GM18867 (cell line): ENCODE data around the gene DPYD.

ENCODE experiments used
- ATAC-seq: cut with Tn5 transposase; IDR thresholded peaks from one replicate; pipeline ENCODE4 v1.9.1; 2021; ENCODE audit warnings: mild to moderate bottlenecking, moderate library complexity; ENCODE audit not compliant: unreplicated experiment

Gene DPYD

GRCh38 chr1:97070376-97070775, 850.5 kb downstream of the DPYD start:
- no peak for ATAC-seq

- ATAC-seq = no peak
These were observed 851.5 kb downstream of the DPYD start for GRCh38 chr1:97069312-97069711.

- ATAC-seq = no peak
These were observed 854.0 kb downstream of the DPYD start for GRCh38 chr1:97066860-97067259.

GRCh38 chr1:97063532-97063931, 857.3 kb downstream of the DPYD start:
- no peak for ATAC-seq

- ATAC-seq = no peak
These were observed 859.2 kb downstream of the DPYD start for GRCh38 chr1:97061604-97062003.

- ATAC-seq = no peak
These were observed 864.4 kb downstream of the DPYD start for GRCh38 chr1:97056386-97056785.

- ATAC-seq = no peak
These were observed 867.6 kb downstream of the DPYD start for GRCh38 chr1:97053268-97053667.

GRCh38 chr1:97051823-97052222, 869.0 kb downstream of the DPYD start:
- ATAC-seq = no peak

- no peak for ATAC-seq
These were observed 870.3 kb downstream of the DPYD start for GRCh38 chr1:97050506-97050905.

GRCh38 chr1:97047421-97047793, 873.4 kb downstream of the DPYD start:
- no peak for ATAC-seq

GRCh38 chr1:97046765-97047420, 873.9 kb downstream of the DPYD start:
- ATAC-seq = no peak

- no peak for ATAC-seq
These were observed 876.6 kb downstream of the DPYD start for GRCh38 chr1:97044159-97044760.

GRCh38 chr1:97042551-97042950, 878.3 kb downstream of the DPYD start:
- ATAC-seq = no peak

GRCh38 chr1:97041026-97041425, 879.8 kb downstream of the DPYD start:
- no peak for ATAC-seq

- ATAC-seq = peak; percentile 53
These were observed 882.4 kb downstream of the DPYD start for GRCh38 chr1:97038410-97038809.

GRCh38 chr1:97034651-97035050, 886.2 kb downstream of the DPYD start:
- ATAC-seq = no peak

GRCh38 chr1:97033949-97034348, 886.9 kb downstream of the DPYD start:
- ATAC-seq = no peak
